ENCODE data around the gene AGBL4. TPM values are rescaled to one million over a fixed set of nuclear protein-coding genes. Genes with fewer than 3 reads are reported as not detected.

AGBL4 gene
- total RNA-seq, 4 donors from 2014 or later = not detected

DNA sequence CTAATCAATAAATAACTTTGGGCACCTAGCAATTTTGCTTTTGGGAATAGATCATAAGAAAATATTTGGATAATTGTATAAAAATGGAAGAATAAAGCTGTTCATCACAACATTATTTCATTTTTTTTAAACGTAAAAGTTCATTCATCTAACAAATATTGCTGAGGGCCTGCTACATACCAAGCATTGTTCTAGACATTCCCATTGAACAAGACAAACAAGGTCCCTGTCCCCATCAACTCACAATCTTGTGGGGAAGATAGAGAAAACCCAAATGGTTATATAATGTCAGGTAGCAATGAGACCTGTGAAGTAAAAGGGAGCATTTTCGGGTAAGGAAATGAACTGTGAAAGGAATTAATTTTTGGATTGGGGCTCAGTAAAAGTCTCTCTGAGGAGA, 1193.0 kb downstream of the AGBL4 start:
- no peak overlapping the region for H3K27ac ChIP-seq
- intact Hi-C loops (cut with DNase I; ENCODE audit: low total_unique reads) = no loop called here
- H3K4me3 ChIP-seq = no peak overlapping the region
- DNase-seq = no peak
- peaks cover 0 to 5% (median 4%) of the 10 kb centered on the region in 3 donors for H3K27me3 ChIP-seq
- in situ Hi-C loops (cut with MboI; ENCODE audit: low sequenced_read_pairs in 4 of 4) = no loop called here
- H3K36me3 ChIP-seq = no peaks in the 10 kb centered on the region
- H3K4me1 ChIP-seq = no peaks in the 10 kb centered on the region
- TF ChIP-seq POLR2A (IDR thresholded peaks at IDR 0.05) = no peak
- TF ChIP-seq, protein P1, sequence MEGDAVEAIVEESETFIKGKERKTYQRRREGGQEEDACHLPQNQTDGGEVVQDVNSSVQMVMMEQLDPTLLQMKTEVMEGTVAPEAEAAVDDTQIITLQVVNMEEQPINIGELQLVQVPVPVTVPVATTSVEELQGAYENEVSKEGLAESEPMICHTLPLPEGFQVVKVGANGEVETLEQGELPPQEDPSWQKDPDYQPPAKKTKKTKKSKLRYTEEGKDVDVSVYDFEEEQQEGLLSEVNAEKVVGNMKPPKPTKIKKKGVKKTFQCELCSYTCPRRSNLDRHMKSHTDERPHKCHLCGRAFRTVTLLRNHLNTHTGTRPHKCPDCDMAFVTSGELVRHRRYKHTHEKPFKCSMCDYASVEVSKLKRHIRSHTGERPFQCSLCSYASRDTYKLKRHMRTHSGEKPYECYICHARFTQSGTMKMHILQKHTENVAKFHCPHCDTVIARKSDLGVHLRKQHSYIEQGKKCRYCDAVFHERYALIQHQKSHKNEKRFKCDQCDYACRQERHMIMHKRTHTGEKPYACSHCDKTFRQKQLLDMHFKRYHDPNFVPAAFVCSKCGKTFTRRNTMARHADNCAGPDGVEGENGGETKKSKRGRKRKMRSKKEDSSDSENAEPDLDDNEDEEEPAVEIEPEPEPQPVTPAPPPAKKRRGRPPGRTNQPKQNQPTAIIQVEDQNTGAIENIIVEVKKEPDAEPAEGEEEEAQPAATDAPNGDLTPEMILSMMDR (IDR thresholded peaks at IDR 0.05 in 4 of 5, conservative IDR thresholded peaks at IDR 0.05 in 1 of 5) = no peak
- no peak for ATAC-seq
- no peaks in the 10 kb centered on the region for H3K9me3 ChIP-seq

DNA sequence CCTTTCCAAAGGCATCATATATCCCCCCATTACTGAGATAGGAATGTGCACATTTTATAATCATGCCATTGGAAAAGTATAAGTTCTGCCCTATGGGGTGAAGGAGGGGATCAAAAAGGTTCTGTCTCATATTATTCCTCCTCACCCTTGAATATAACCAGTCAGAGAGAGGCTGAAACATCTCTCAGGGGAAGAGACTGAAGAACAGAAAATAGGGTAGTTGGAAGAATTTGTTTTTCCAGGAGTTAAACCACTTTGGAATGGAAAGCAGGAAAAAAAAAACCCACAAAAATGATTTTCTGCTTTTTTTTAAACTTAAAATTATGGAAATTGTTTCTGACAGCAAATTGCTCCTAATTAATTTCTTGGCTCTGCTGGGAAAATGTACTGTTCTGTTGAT, 1194.3 kb downstream of the AGBL4 start:
- H3K36me3 ChIP-seq = no peaks in the 10 kb centered on the region
- ATAC-seq (no peak), DNase-seq (no peak)
- no peak overlapping the region for H3K4me3 ChIP-seq
- no peak for TF ChIP-seq POLR2A (IDR thresholded peaks at IDR 0.05)
- TF ChIP-seq, protein P1 (IDR thresholded peaks at IDR 0.05 in 4 of 5, conservative IDR thresholded peaks at IDR 0.05 in 1 of 5) = no peak
- H3K27ac ChIP-seq = no peak overlapping the region
- H3K27me3 ChIP-seq = peaks cover 0 to 4% (median 4%) of the 10 kb centered on the region in 3 donors
- intact Hi-C loops (cut with DNase I; ENCODE audit: low total_unique reads) (no loop called here), in situ Hi-C loops (cut with MboI; ENCODE audit: low sequenced_read_pairs in 4 of 4) (no loop called here)
- H3K9me3 ChIP-seq = no peaks in the 10 kb centered on the region
- H3K4me1 ChIP-seq = no peaks in the 10 kb centered on the region

DNA sequence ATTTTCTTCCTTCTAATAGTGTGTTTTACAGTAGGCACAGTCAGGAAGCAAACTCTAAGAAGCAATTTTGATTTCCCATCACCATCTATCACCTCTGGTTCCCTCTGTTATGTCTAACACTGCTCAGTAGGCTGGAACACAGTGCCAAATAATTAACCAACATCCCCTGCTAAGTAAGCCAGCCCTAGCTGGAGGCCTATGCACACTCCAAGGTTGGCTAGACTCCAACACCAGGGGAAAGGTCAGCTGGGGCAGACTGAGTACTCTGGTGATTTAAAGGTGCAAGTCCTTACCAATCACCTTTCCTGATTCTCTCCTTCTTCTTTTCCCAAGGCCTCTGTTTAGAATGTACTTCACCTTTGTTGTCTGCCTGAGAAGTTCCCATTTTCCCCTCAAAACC, 1200.6 kb downstream of the AGBL4 start:
- in situ Hi-C loops (cut with MboI; ENCODE audit: low sequenced_read_pairs in 4 of 4) = no loop called here
- TF ChIP-seq, protein P1 (IDR thresholded peaks at IDR 0.05 in 4 of 5, conservative IDR thresholded peaks at IDR 0.05 in 1 of 5) = no peak
- TF ChIP-seq POLR2A (IDR thresholded peaks at IDR 0.05) = no peak
- H3K27ac ChIP-seq = no peak overlapping the region
- DNase-seq (no peak), ATAC-seq (no peak)
- H3K9me3 ChIP-seq = no peaks in the 10 kb centered on the region
- H3K36me3 ChIP-seq = no peaks in the 10 kb centered on the region
- intact Hi-C loops (cut with DNase I; ENCODE audit: low total_unique reads) = no loop called here
- no peak overlapping the region for H3K4me3 ChIP-seq
- H3K4me1 ChIP-seq = no peaks in the 10 kb centered on the region
- H3K27me3 ChIP-seq = no peaks in the 10 kb centered on the region

DNA sequence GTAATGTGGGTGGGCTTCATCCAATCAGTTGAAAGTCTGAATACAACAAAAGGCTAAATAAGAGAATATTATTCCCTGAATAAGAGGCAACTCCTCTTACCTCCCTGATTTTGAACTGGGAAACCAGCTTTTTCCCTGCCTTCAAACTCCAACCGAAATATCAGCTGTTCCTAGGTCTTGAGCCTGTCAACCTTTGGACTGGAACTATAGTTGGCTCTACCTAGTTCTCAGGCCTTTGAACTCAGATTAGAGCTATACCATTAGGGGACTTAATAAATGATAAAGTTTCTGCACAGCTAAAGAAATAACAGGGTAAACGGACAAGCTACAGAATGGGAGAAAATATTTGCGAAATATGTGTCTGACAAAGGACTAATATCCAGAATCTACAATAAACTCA, 1203.3 kb downstream of the AGBL4 start:
- no peaks in the 10 kb centered on the region for H3K9me3 ChIP-seq
- no peak for DNase-seq
- in situ Hi-C loops (cut with MboI; ENCODE audit: low sequenced_read_pairs in 4 of 4) = no loop called here

More for the DNA sequence above, 1203.3 kb downstream of the AGBL4 start:
- intact Hi-C loops (cut with DNase I; ENCODE audit: low total_unique reads) = no loop called here
- Histone ChIP-seq H3K27ac (no peak overlapping the region), H3K4me1 (no peaks in the 10 kb centered on the region), H3K36me3 (no peaks in the 10 kb centered on the region), H3K4me3 (no peak overlapping the region), H3K27me3 (no peaks in the 10 kb centered on the region)
- no peak for ATAC-seq
- TF ChIP-seq, protein P1 (IDR thresholded peaks at IDR 0.05 in 4 of 5, conservative IDR thresholded peaks at IDR 0.05 in 1 of 5) = no peak
- no peak for TF ChIP-seq POLR2A (IDR thresholded peaks at IDR 0.05)
